Activated CD8-positive, alpha-beta memory T cell treated with anti-CD3 and anti-CD28 coated beads, Interleukin-2, amount 50 U/mL, for 24 hours (primary cell): Measurements from ENCODE around the gene ASTN1.

Source experiments
- DNase-seq: peaks from one replicate; pipeline ENCODE4 v3.0.0-alpha.2; 2020; ENCODE audit errors: extremely low read depth

ASTN1 gene

GRCh38 chr1:176993587-176993986, 170.9 kb downstream of the ASTN1 start:
- no peak for DNase-seq

- no peak for DNase-seq
Measured at GRCh38 chr1:176989754-176990153, 174.8 kb downstream of the ASTN1 start.

- DNase-seq, result no peak
Measured at GRCh38 chr1:176989023-176989422, 175.5 kb downstream of the ASTN1 start.

- no peak for DNase-seq
Measured at GRCh38 chr1:176987016-176987415, 177.5 kb downstream of the ASTN1 start.

- no peak for DNase-seq
Measured at GRCh38 chr1:176983731-176984130, 180.8 kb downstream of the ASTN1 start.

GRCh38 chr1:176976771-176977170, 187.7 kb downstream of the ASTN1 start:
- DNase-seq, result no peak

- DNase-seq, result no peak
Measured at GRCh38 chr1:176976225-176976624, 188.3 kb downstream of the ASTN1 start.

- DNase-seq, result no peak
Measured at GRCh38 chr1:176964687-176965086, 199.8 kb downstream of the ASTN1 start.

- DNase-seq, result no peak
Measured at GRCh38 chr1:176963181-176963580, 201.3 kb downstream of the ASTN1 start.

- no peak for DNase-seq
Measured at GRCh38 chr1:176961678-176962077, 202.8 kb downstream of the ASTN1 start.

- no peak for DNase-seq
Measured at GRCh38 chr1:176959191-176959820, 205.2 kb downstream of the ASTN1 start.

GRCh38 chr1:176957603-176958002, 206.9 kb downstream of the ASTN1 start:
- no peak for DNase-seq

- DNase-seq, result no peak
Measured at GRCh38 chr1:176954242-176954641, 210.3 kb downstream of the ASTN1 start.

- no peak for DNase-seq
Measured at GRCh38 chr1:176950736-176951324, 213.7 kb downstream of the ASTN1 start.

- no peak for DNase-seq
Measured at GRCh38 chr1:176949033-176949662, 215.4 kb downstream of the ASTN1 start.

GRCh38 chr1:176944606-176945005, 219.9 kb downstream of the ASTN1 start:
- DNase-seq, result no peak

GRCh38 chr1:176943783-176944182, 220.7 kb downstream of the ASTN1 start:
- no peak for DNase-seq

- DNase-seq, result no peak
Measured at GRCh38 chr1:176942346-176942745, 222.2 kb downstream of the ASTN1 start.

- DNase-seq, result no peak
Measured at GRCh38 chr1:176939993-176940392, 224.5 kb downstream of the ASTN1 start.

GRCh38 chr1:176938375-176938774, 226.1 kb downstream of the ASTN1 start:
- DNase-seq, result no peak

GRCh38 chr1:176934370-176934769, 230.1 kb downstream of the ASTN1 start:
- no peak for DNase-seq

- DNase-seq, result no peak
Measured at GRCh38 chr1:176932114-176933104, 232.1 kb downstream of the ASTN1 start.
